ENCODE data around the gene ZNF423.
"Not testable (repeated sequence)": the region's sequence is repeated elsewhere in the genome, so short reads cannot be mapped to it uniquely, and the experiment has no call there.

Gene ZNF423

GRCh38 chr16:49871824-49872223 is 15.9 kb upstream of the ZNF423 start:
- not testable (repeated sequence) for DNase-seq (ENCODE audit: low read depth, low spot score)

DNA sequence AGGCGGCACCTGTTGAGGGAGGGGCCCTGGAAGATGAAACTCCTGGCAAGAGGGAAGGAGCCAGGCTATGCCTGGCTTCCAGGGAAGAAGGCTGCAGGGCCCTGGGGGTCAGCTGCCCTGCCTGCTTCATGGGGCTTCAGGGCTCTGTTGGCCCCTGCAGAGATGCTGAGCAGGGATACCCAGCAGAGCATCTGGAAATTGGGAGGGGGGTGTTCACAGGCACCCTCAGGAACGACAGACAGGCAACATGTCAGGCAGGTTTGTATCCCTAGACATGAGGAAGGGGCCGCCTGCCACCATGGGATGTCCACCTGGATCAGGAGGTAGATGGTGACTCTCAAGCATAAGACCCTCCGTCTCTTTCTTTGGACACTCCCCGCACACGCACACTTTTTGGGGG is 13.8 kb upstream of the ZNF423 start:
- DNase-seq (ENCODE audit: low read depth, low spot score), result no peak

DNA sequence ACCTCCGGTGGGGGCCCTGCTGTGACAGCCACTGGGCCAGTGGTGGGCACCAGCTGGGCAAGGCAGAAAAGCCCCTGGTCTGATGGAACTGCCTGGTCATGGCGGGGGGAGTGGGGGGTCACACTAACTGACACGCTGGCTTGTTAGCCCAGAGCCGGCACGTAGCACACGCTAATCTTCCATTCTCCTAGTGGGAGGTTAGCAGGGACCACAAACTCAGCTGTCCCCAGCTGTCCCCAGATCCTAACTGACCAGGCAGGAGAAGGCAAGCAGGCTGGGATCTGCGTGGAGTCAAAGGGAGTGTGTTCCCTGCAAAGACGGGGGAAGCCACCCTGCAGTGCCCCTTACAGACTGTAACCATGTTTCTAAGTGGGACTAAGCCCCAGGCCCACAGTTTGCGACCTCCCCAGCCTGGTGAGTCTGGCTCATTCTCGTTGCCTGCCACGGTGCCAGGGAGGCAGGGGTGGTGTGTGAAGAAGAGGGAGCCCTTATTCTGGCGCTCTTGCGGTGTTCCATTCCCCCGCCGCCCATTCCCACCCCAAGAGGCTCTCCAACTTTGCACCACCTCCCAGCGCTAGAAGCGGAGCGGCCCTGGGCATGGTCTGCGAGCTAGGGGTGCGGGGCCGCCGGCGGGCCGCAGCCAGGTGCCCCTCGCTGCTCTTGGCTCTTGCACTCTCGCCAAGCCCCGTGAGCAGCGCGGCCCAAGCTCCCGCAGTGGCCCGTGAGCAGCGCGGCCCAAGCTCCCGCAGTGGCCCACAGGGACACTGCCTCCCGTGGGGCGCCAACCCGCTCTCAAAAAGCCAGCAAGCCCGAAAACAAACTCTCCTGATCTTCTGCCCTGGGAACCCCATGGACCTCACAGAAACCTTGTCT is 12.1 kb upstream of the ZNF423 start:
- no peak for DNase-seq (ENCODE audit: low read depth, low spot score)

DNA sequence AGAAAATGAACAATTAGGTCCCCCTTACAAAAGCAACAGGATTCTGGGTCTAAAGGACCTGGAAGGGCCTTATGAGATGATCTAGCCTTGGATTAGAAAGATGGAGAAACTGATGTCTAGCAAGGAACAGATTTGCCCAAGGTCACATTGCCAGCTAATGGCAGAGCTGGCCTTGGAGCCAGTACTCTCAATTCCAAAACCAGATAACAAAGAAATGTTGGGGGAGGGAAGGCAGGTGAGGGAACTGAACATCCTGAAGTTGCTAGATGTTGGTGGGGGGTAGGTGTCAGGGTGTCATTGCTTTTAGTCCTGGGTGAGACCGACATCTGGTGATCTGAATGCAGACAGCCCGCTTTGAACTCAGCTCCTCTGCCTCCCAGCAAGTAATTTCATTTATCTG is 11.3 kb upstream of the ZNF423 start:
- no peak for DNase-seq (ENCODE audit: low read depth, low spot score)

GRCh38 chr16:49866595-49867071 is 10.7 kb upstream of the ZNF423 start:
- no peak for DNase-seq (ENCODE audit: low read depth, low spot score)

GRCh38 chr16:49862694-49863093 is 6.8 kb upstream of the ZNF423 start:
- DNase-seq (ENCODE audit: low read depth, low spot score), result no peak

- DNase-seq (ENCODE audit: low read depth, low spot score), result no peak
Measured at GRCh38 chr16:49861299-49861698, 5.4 kb upstream of the ZNF423 start.

DNA sequence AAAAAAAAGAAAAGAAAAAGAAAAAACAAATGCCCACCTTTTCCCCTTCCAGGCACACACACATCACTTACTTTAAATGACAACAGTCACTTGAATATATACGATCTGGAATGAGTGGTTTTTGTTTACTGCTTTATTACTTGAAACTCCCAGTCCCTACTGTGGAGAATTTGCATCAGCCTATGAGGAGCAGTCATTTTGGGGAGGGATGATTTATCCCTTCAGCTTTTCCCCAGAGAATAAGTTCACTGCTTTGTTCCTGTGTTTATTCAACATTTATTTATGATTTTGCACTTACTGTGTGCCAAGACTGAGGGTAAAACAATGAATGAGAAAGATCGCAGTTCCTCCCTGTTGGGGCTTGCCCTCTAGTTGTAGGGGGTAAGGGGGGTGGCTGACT is 4.7 kb upstream of the ZNF423 start:
- DNase-seq (ENCODE audit: low read depth, low spot score), result no peak

- no peak for DNase-seq (ENCODE audit: low read depth, low spot score)
Measured at GRCh38 chr16:49859125-49859811, 3.4 kb upstream of the ZNF423 start.

GRCh38 chr16:49858200-49859124 is 2.5 kb upstream of the ZNF423 start:
- no peak for DNase-seq (ENCODE audit: low read depth, low spot score)

- no peak for DNase-seq (ENCODE audit: low read depth, low spot score)
Measured at GRCh38 chr16:49857423-49858181, 1.7 kb upstream of the ZNF423 start.

- DNase-seq (ENCODE audit: low read depth, low spot score), result peak; percentile 59
Measured at GRCh38 chr16:49856672-49857330, 889 bp upstream of the ZNF423 start.

GRCh38 chr16:49855280-49855821 is 561 bp downstream of the ZNF423 start:
- no peak for DNase-seq (ENCODE audit: low read depth, low spot score)

- DNase-seq (ENCODE audit: low read depth, low spot score), result no peak
Measured at GRCh38 chr16:49854796-49855203, 1.1 kb downstream of the ZNF423 start.

GRCh38 chr16:49854188-49854795 is 1.6 kb downstream of the ZNF423 start:
- DNase-seq (ENCODE audit: low read depth, low spot score), result no peak

- no peak for DNase-seq (ENCODE audit: low read depth, low spot score)
Measured at GRCh38 chr16:49852279-49852678, 3.6 kb downstream of the ZNF423 start.

DNA sequence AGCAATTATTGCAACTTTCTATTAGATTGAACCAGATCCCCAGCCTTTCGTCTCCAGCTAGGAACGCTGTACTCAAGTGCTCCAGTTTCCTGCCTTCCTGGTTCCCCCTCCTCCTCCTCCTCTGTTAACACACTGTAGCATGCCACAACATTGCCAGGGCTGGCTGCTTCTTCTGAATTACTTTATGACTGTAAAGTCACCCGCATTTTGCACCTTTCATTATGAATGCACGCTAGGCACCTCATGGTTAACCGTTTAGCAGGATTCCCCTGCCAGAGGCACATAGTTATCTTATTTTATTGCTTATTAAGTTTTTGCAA is 4.5 kb downstream of the ZNF423 start:
- no peak for DNase-seq (ENCODE audit: low read depth, low spot score)

- no peak for DNase-seq (ENCODE audit: low read depth, low spot score)
Measured at GRCh38 chr16:49850558-49851467, 5.1 kb downstream of the ZNF423 start.

DNA sequence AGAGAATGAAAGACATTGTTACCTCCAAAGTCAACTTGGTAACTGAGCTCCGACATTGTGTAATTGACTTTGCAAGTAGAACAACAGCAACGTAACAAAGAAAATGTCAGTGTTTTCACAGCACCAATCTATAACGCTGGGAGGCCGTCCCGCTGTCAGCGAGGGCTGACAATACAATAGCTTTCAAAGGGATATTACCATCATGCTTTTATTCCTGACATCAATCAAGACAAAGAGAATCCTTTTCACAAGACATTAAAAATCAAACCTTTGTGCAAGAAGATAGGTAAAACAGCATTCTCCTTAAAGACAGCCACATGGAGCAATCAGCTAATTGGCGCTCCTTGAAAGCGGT is 6.2 kb downstream of the ZNF423 start:
- no peak for DNase-seq (ENCODE audit: low read depth, low spot score)
